Measurements from ENCODE around the gene CRIP2. TPM values are rescaled to one million over a fixed set of nuclear protein-coding genes. Genes with fewer than 3 reads are reported as not detected.

Gene CRIP2
- 22.7 and 23.2 TPM in 2 replicates for total RNA-seq

GRCh38 chr14:105474483-105475268 lies at the start of gene CRIP2:
TSS of gene CRIP2 (plus strand) at chr14:105474821. CDS start at chr14:105474863, 42 bp downstream.

GRCh38 chr14:105486163-105486973 lies 11.7 kb downstream of the CRIP2 start, which contains the start of gene CRIP1:
TSS of gene CRIP1 (plus strand) at chr14:105486886. CDS start at chr14:105487260, 374 bp downstream.

GRCh38 chr14:105490572-105491365 lies 16.1 kb downstream of the CRIP2 start, which contains the start of gene TEDC1:
TSS of gene TEDC1 (plus strand) at chr14:105491246. CDS start at chr14:105491376, 130 bp downstream.

GRCh38 chr14:105525861-105526775 lies 51.5 kb downstream of the CRIP2 start, which contains the start of gene TMEM121:
TSS of gene TMEM121 (plus strand) at chr14:105526583. CDS start at chr14:105528835, 2,252 bp downstream.

Other genes starting within 250 kb of the CRIP2 start
- gene BTBD6, start 226.3 kb upstream of the CRIP2 start, total RNA-seq: 31.9 and 41.1 TPM in 2 replicates
- gene BRF1, start 173.8 kb upstream of the CRIP2 start, total RNA-seq: 32.6 and 34.5 TPM in 2 replicates
- gene PACS2, start 160.1 kb upstream of the CRIP2 start, total RNA-seq: 32.7 and 48.3 TPM in 2 replicates
- 0.37 and 0.43 TPM in 2 replicates for gene TEX22, start 76.3 kb upstream of the CRIP2 start, total RNA-seq
- gene MTA1, start 55.0 kb upstream of the CRIP2 start, total RNA-seq: 26.2 and 35.8 TPM in 2 replicates
- gene CRIP1, start 12.1 kb downstream of the CRIP2 start, total RNA-seq: 2.0 and 3.3 TPM in 2 replicates
- 1.8 and 2.3 TPM in 2 replicates for gene TEDC1, start 16.4 kb downstream of the CRIP2 start, total RNA-seq
- gene TMEM121, start 51.8 kb downstream of the CRIP2 start, total RNA-seq: 10.0 and 10.2 TPM in 2 replicates

All from smooth muscle cell of bladder (primary cell).